ENCODE measurements around the gene GOLM1. TPM values are rescaled to one million over a fixed set of nuclear protein-coding genes. Genes with fewer than 3 reads are reported as not detected.
A peak's percentile ranks its signal among the peaks of the same experiment; 100 is the strongest.

GOLM1 gene
- total and polyA plus RNA-seq, 4 donors = 21.7 to 55.2 (median 35.7) TPM

- H3K27me3 ChIP-seq (ENCODE audit: control insufficient read depth in 3 of 3, insufficient read depth in 3 of 3, low read length in 2 of 3) = no peaks in the 10 kb centered on the region
- H3K4me3 ChIP-seq = no peak overlapping the region
- peaks cover 16 to 34% (median 21%) of the 10 kb centered on the region in 4 donors for H3K36me3 ChIP-seq (ENCODE audit: control insufficient read depth in 4 of 4, insufficient read depth in 4 of 4, low read length in 4 of 4)
- no peak overlapping the region for H3K27ac ChIP-seq (ENCODE audit: low read depth in 1 of 2, low read length in 1 of 2)
- H3K4me1 ChIP-seq (ENCODE audit: control insufficient read depth in 5 of 5, insufficient read depth in 5 of 5, low read length in 5 of 5) = peaks cover 0 to 8% (median 0%) of the 10 kb centered on the region in 5 donors
- TF ChIP-seq CTCF (IDR thresholded peaks at IDR 0.05; ENCODE audit: control extremely low read depth, extremely low read depth) = no peak
- H3K9me3 ChIP-seq (ENCODE audit: control insufficient read depth in 4 of 4, insufficient read depth in 3 of 4, low read length in 3 of 4) = no peaks in the 10 kb centered on the region
- ATAC-seq (ENCODE audit: insufficient read depth, low FRiP score) (no peak), DNase-seq (no peak)
- 80 to 81% methylated on average over 3 of the region's 3 CpGs for WGBS, 2 donors
- H3K9ac ChIP-seq (ENCODE audit: insufficient read depth in 1 of 2, low read length in 2 of 2) = peak overlapping the region in 1 of 2 donors; percentile 8
Measured at GRCh38 chr9:86022687-86023266, 76.6 kb downstream of the GOLM1 start.

DNA sequence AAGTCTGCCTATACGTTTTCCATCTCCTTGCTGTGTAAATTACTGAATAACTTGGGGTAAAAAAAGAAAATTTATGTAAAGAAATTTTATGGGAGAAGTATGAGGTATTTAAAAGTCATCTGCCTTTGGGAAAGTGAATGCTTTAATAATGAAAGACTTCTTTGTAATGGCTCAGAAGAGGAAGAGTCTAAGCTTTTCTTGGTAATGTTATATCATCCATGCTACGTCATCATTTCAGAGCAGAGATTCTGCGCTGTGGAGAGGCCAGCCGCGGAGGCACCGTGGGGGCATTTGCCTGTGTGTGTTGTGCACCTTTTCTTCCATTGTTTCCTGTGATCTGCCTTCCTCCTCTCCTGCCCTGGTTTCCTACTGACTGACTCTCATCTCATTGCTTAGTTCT lies 78.2 kb downstream of the GOLM1 start:
- Histone ChIP-seq H3K27me3 (ENCODE audit: control insufficient read depth in 3 of 3, insufficient read depth in 3 of 3, low read length in 2 of 3) (no peaks in the 10 kb centered on the region), H3K9ac (ENCODE audit: insufficient read depth in 1 of 2, low read length in 2 of 2) (no peak overlapping the region), H3K4me3 (no peak overlapping the region), H3K4me1 (ENCODE audit: control insufficient read depth in 5 of 5, insufficient read depth in 5 of 5, low read length in 5 of 5) (peaks cover 0 to 8% (median 0%) of the 10 kb centered on the region in 5 donors), H3K36me3 (ENCODE audit: control insufficient read depth in 4 of 4, insufficient read depth in 4 of 4, low read length in 4 of 4) (peaks cover 16 to 37% (median 20%) of the 10 kb centered on the region in 4 donors), H3K9me3 (ENCODE audit: control insufficient read depth in 4 of 4, insufficient read depth in 3 of 4, low read length in 3 of 4) (no peaks in the 10 kb centered on the region), H3K27ac (ENCODE audit: low read depth in 1 of 2, low read length in 1 of 2) (no peak overlapping the region)
- WGBS, 2 donors = 91 to 95% methylated on average over 6 of the region's 6 CpGs
- no peak for TF ChIP-seq CTCF (IDR thresholded peaks at IDR 0.05; ENCODE audit: control extremely low read depth, extremely low read depth)
- no peak for DNase-seq
- ATAC-seq (ENCODE audit: insufficient read depth, low FRiP score) = no peak

DNA sequence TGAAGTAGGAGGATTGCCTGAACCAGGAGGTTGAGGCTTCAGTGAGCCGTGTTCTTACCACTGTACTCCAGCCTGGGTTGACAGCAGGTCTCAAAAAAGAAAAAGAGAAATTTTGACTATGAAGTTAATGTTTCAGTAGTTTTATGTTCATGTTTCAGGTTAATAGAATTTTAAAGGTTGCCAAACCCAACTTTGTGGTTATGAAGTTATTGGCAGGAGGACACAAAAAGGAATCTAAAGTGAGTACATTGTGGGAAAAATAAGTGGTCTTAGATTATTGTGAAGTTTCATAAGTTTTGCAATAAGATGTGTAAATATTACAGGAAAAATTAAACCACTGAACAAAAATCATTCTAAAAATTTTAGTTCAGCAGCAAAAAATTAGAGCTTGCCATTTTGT lies 78.6 kb downstream of the GOLM1 start:
- TF ChIP-seq CTCF (IDR thresholded peaks at IDR 0.05; ENCODE audit: control extremely low read depth, extremely low read depth) = no peak
- WGBS, 2 donors = 96 to 100% methylated on average over 1 of the region's 1 CpG
- ATAC-seq (ENCODE audit: insufficient read depth, low FRiP score) = no peak

GRCh38 chr9:86009133-86009532 lies 90.2 kb downstream of the GOLM1 start:
- DNase-seq (no peak), ATAC-seq (ENCODE audit: insufficient read depth, low FRiP score) (no peak)
- no peaks in the 10 kb centered on the region for H3K27me3 ChIP-seq (ENCODE audit: control insufficient read depth in 3 of 3, insufficient read depth in 3 of 3, low read length in 2 of 3)
- H3K9me3 ChIP-seq (ENCODE audit: control insufficient read depth in 4 of 4, insufficient read depth in 3 of 4, low read length in 3 of 4) = peaks cover 0 to 4% (median under 1%) of the 10 kb centered on the region in 4 donors
- H3K9ac ChIP-seq (ENCODE audit: insufficient read depth in 1 of 2, low read length in 2 of 2) = no peak overlapping the region
- 78 to 82% methylated on average over 2 of the region's 2 CpGs for WGBS, 2 donors
- H3K27ac ChIP-seq (ENCODE audit: low read depth in 1 of 2, low read length in 1 of 2) = no peak overlapping the region
- no peaks in the 10 kb centered on the region for H3K4me1 ChIP-seq (ENCODE audit: control insufficient read depth in 5 of 5, insufficient read depth in 5 of 5, low read length in 5 of 5)
- no peak overlapping the region for H3K4me3 ChIP-seq
- TF ChIP-seq CTCF (IDR thresholded peaks at IDR 0.05; ENCODE audit: control extremely low read depth, extremely low read depth) = no peak
- peaks cover 9 to 22% (median 18%) of the 10 kb centered on the region in 4 donors for H3K36me3 ChIP-seq (ENCODE audit: control insufficient read depth in 4 of 4, insufficient read depth in 4 of 4, low read length in 4 of 4)

More for the DNA sequence above, 78.6 kb downstream of the GOLM1 start:
- no peaks in the 10 kb centered on the region for H3K27me3 ChIP-seq (ENCODE audit: control insufficient read depth in 3 of 3, insufficient read depth in 3 of 3, low read length in 2 of 3)
- H3K9ac ChIP-seq (ENCODE audit: insufficient read depth in 1 of 2, low read length in 2 of 2) = no peak overlapping the region
- H3K36me3 ChIP-seq (ENCODE audit: control insufficient read depth in 4 of 4, insufficient read depth in 4 of 4, low read length in 4 of 4) = peaks cover 15 to 36% (median 19%) of the 10 kb centered on the region in 4 donors
- no peak overlapping the region for H3K4me3 ChIP-seq
- no peak for DNase-seq
- H3K9me3 ChIP-seq (ENCODE audit: control insufficient read depth in 4 of 4, insufficient read depth in 3 of 4, low read length in 3 of 4) = no peaks in the 10 kb centered on the region
- H3K27ac ChIP-seq (ENCODE audit: low read depth in 1 of 2, low read length in 1 of 2) = no peak overlapping the region
- H3K4me1 ChIP-seq (ENCODE audit: control insufficient read depth in 5 of 5, insufficient read depth in 5 of 5, low read length in 5 of 5) = peaks cover 0 to 8% (median 0%) of the 10 kb centered on the region in 5 donors
